RPMI8226 (cell line): ENCODE results near the gene CDKN1C.

Source experiments
- DNase-seq: peaks from one replicate; pipeline ENCODE4 v3.0.0-alpha.2; 2015

Gene CDKN1C

DNA sequence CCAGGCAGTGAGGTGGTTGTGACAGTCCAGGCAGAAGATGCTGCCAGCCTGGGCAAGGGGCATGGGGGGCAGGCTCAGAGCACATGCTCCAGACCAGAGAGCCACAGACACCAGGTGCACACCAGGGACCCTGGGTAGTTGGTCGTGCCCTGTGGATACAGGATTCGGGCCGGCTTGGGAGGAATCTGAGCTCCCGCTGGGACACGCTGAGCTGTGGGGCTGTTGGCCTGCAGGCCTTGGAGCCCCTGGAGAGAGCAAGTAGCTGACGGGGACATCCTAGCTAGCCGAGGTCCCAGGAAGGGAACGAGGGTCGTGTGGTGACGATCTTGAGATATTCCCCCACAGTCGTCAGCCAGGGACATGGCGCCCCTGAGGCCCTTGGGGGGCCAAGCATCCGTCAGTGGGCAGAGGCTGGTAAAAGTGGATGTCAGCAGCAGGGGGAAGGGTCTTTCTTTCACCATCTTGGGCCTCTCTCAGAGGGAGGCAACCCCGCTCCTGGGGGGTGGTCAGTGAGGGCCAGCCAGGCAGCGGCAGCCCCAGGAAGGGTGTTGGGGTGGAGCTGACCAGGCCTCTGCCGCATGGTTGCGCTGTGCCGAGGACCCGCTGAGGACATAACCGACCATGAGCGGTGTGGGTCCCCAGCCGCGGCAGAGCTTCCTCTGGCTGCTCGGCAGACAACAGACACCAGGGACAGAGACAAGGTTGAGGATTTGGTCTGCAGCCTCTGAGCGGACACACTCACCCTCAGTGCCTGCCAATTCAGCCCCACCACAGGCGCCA lies 44.0 kb downstream of the CDKN1C start:
- no peak for DNase-seq

DNA sequence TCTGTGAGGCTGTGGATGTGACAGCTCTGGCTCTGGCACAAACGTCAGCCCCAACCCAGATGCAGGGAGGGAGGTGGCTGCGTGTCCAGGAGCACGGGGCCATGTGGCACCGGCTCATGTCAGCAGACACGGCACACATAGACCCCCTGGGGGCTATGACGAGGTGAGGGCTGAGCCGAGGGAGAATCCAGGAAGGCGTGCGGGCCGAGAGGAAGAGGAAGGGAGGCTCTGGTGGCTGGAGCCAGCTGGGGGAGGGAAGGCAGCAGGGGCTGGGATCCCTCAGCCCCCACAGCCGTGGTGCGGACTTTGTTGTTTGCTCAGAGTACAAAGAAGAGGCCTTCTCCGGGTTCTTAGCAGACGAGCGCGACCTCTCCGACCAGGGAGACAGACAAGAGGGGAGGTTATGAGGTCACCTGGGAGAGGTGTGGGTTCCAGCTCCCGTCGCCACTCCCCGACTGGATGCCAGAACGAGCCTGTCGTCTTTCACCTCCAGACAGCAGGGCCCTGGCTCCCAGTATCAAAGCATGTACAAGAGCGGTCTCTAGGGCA lies 46.1 kb downstream of the CDKN1C start:
- no peak for DNase-seq

DNA sequence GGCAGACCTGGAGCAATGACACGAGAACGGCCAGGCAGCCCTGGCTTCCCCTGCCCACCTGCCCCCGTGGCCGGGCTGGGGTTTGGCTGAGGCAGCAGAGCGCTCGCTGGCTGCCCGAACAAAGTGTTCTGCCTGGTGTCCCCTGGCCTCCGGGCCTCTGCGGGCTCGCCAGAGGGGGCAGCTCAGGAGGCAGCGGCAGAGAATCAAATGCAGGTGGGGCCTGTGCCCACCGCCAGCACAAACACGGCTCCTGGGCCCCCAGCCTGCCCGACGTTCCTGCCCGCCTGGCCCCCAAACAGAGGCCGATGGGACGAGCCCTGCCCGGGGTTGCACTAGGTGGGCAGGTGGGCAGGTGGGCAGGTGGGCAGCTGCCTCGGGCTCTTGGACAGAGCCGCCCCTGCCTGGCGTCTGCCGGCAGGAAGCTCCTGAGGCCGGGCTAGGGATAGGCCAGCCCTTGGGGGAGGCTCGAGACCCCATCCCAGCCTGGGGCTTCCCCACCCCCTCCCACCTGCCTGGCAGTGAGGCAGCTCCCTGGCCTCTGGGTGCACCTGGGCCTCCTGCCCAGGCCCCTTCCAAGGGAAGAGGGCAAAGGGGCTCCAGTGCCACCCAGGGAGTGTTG lies 46.8 kb downstream of the CDKN1C start:
- no peak for DNase-seq

DNA sequence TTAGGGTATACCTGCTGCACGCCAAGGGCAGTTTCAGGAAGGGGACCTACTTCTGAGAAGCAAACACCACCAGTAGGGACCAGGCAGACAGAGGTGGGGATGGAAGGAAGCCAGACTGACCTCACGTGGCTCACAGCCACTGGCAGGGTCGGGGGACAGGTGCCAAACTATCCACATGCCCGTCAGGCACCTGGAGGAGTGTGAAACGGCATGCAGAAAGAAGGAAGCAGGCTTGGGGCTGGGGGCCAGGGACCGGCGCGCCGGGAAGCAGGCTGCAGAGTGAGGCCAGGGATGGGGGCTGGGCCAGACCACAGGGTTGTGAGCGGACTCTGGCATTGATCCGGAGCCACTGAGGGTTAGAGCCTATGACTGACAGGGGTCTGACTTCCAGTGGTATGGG lies 47.5 kb downstream of the CDKN1C start:
- DNase-seq, result peak; percentile 33

DNA sequence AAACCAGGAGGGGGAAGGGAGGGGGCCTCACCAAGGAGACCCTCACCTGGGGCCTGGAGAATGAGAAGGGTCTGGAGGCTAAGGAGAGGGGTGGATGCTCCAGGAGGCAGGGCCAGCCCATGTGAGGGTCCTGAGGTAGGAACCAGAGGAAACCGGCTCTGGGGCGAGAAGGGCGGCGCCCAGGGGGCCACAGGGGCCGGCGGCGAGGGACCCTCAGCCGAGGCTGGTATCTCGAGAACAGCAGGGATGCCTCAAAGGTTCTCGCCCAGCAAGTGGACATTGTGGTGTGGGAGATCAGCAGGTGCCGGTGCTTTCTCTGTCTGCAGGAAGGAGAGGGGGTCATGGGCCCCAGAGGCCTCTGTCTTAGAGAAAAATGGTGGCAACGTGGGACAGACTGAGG lies 47.9 kb downstream of the CDKN1C start:
- DNase-seq, result no peak

DNA sequence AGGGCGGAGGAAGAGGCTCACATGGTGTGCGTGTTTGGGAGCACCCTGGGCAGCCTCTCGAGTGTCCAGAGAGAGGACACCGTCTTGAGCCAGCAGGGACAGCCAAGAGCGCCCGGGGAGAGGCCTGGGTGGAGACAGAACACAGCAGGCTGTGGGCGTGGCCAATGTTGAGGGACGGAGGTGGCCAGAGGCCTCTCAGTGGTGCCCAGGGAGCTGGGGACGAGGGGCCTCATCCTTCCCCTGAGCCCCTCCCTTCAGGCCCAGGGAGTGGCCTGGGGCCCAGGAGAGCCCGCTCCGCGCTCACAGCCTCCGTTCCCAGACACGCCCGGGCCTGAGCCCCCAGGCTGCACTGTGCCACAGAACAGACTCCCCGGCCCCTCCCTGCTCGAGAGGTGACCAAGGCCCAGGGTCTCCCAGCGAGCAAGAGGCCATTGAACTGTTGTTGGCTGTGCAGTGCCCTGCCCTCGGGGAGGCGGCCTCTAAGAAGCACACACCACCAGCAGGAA lies 48.4 kb downstream of the CDKN1C start:
- no peak for DNase-seq

DNA sequence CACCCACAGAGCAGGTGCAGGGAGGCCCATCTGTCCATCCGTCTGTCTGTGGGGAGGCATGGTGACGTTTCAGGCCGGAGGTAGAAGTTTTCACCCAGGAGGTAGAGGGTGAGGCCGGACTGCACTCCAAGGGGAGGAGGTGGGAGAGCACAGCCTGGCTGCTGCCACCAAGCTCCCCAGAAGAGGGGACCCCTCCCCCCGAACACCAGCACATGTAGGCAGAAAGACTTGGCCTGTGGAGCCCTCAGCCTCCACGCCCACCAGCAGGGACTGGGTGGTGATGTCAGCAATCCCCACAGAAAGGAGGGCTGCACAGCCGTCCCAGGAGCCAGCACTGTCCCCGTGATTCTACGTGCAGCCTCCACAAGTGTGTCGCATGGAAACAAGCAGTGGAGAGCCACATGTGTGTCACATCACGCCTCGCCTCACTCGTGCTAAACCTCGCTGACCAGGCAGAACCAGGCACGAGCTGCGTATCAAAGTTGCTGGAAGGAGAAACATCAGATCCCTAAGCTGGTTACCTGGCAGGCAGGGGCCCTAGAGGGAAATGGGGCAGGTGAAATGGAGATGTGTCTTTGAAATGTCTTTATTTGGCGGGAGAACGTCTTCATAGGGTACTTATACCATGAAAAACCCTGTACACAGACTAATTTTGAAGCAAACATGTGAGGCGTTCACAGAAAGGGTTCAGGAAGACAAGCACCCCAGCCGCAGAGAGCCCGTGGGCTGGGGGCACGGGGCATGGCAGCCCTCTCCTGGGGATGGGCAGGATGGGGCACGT lies 49.1 kb downstream of the CDKN1C start:
- DNase-seq, result no peak

GRCh38 chr11:2835751-2836150 lies 49.8 kb downstream of the CDKN1C start:
- no peak for DNase-seq

- no peak for DNase-seq
These were observed 50.3 kb downstream of the CDKN1C start for GRCh38 chr11:2835296-2835695.

- no peak for DNase-seq
These were observed 50.9 kb downstream of the CDKN1C start for GRCh38 chr11:2834503-2835273.

DNA sequence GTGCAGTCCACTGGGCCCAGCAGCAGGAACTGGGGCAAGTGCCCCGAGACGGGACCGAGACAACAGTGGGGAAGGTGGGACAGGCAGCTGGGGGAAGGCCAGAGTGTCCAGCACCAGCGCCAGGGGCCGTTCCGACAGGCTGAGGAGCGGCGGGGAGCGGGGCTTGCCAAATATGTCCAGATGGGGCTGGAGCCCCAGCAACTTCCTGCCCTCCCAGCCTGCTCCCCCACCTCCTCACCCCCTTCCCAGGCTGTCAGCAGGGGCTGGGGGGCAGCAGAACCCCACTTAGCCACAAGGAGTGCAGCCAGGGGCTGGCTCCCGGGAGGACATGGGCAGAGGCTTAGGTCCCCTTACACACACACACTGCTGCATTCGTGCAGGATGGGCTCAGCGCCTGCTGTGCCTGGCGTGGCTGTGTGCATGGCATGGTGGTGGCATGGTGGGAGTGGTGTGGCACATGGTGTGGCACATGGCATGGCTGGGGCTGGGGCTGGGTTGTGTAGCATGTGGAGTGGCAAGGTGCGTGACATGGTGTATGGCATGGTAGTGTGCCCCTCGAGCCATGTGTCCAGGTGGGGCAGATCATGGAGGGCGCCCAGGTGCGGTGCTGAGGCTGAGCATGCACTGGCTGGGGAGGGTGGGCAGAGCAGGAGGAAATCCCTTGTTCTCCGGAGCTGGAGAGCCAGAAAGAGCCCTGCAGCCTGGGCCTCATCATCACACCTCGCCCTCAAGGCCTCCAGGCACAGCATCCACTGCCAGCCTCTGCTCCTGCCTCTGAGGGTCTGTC lies 51.7 kb downstream of the CDKN1C start:
- no peak for DNase-seq
